Heart right ventricle (tissue), 16 donors: ENCODE data around the gene LBHD2. TPM values are rescaled to one million over a fixed set of nuclear protein-coding genes. Genes with fewer than 3 reads are reported as not detected.

Experiments
- ATAC-seq, 8 donors: fragments of 200-7000 bp; cut with Tn5 transposase; one replicate each; pipeline ENCODE4 v1.9.1; 2020; ENCODE audit warnings: mild to moderate bottlenecking in 8 of 8, moderate library complexity in 8 of 8, moderate number of reproducible peaks in 1 of 8
- DNase-seq, 2 donors: peaks; one replicate each; pipeline ENCODE4 v3.0.0-alpha.2; 2020
- H3K27ac ChIP-seq, 10 donors: fragments of 200-600 bp; sonication (generic) in 2 of 10; one replicate each; pipeline versions ENCODE4 v1.5.0 to v1.8.0; 2020 to 2022; ENCODE audit warnings: mild to moderate bottlenecking in 3 of 10
- H3K27me3 ChIP-seq, 7 donors: fragments of 200-600 bp; one replicate each; pipeline ENCODE4 v1.8.0; 2021 to 2022; ENCODE audit warnings: mild to moderate bottlenecking in 2 of 7
- H3K36me3 ChIP-seq, 9 donors: fragments of 200-600 bp; sonication (generic) in 1 of 9; one replicate each; pipeline versions ENCODE4 v1.5.0 to v1.8.0; 2020 to 2022; ENCODE audit warnings: mild to moderate bottlenecking in 2 of 9
- H3K4me1 ChIP-seq, 9 donors: fragments of 200-600 bp; sonication (generic) in 1 of 9; one replicate each; pipeline versions ENCODE4 v1.5.0 to v1.8.0; 2020 to 2022; ENCODE audit warnings: mild to moderate bottlenecking in 4 of 9
- H3K4me3 ChIP-seq, 10 donors: fragments of 200-600 bp; sonication (generic) in 2 of 10; one replicate each; pipeline versions ENCODE4 v1.5.0 to v1.8.0; 2020 to 2022; ENCODE audit warnings: mild to moderate bottlenecking in 7 of 10, moderate library complexity in 2 of 10
- H3K9me3 ChIP-seq, 11 donors: fragments of 200-600 bp in 10 of 11; sonication (generic) in 2 of 11; one replicate each; pipeline versions ENCODE4 v1.5.0 to v1.8.0; 2013 to 2022; ENCODE audit warnings: mild to moderate bottlenecking in 2 of 11, control low read depth in 1 of 11, moderate library complexity in 1 of 11
- WGBS, 2 donors: extraction: QIAGEN DNeasy Blood & Tissue Kit; methylation state at CpG; one replicate each; pipeline ENCODE4 v1.1.7; 2013; ENCODE audit warnings: inconsistent platforms in 1 of 2; 5-methylcytosine and 5-hydroxymethylcytosine counted together
- intact Hi-C, 10 donors: fragments of 100-400 bp; cut with DNase I; formaldehyde crosslinking; loops; one replicate each; pipeline versions ENCODE4 v1.11.1 to v1.14.2; 2022
- polyA plus RNA-seq, 2 donors: library from polyadenylated mRNA; stranded (reverse); fragments of 200-250 nt; gene quantifications; one replicate each; pipeline ENCODE4 v1.2.3, GENCODE V29; 2013
- total RNA-seq, 10 donors: library from RNA; stranded (reverse); fragmentation: NEBNext Ultra II Directional in 3 of 10; extraction: Animal tissue kit (Norgen Biotek cat#: 25700) in 3 of 10; gene quantifications; one replicate each; pipeline versions ENCODE4 v1.2.1 to v1.2.4, GENCODE V29; 2021 to 2023
- TF ChIP-seq, protein P1 (sequence below), 9 donors: fragments of 200-600 bp; sonication (generic) in 2 of 9; IDR thresholded peaks; one replicate each; pipeline versions ENCODE4 v1.5.0 to v1.8.0; 2021 to 2022; ENCODE audit warnings: antibody characterized with exemption in 9 of 9, mild to moderate bottlenecking in 5 of 9, moderate library complexity in 1 of 9
- donor health status: Arrhythmogenic right ventricular cardiomyopathy.
- donor health status: ischemic (EF 13 %, LVEDD 7.1; RV severe dilation, severe dysfunction).
- donor health status: healthy with polysubstance abuse.
- donor health status: DM: no; HTN: yes; CAD: no.
- donor health status: DM: no; HTN: no; CAD: no.
- donor health status: ischemic (EF 25% LVEDD 6.9; RV normal size, moderate dysfunction).
- donor health status: ischemic (EF 25% LVEDD 5.7; RV mildly dilated, moderate dysfunction).
- donor health status: healthy.
- donor health status: DM: yes; HTN: yes; CAD: no.
- donor health status: Ischemic cardiomyopathy.
- donor health status: ischemic (EF 35%, LVEDD 5.7; RV mildly dilated, moderate dysfunction).
- donor health status: nonischemic (EF 11% LVEDD 7.7; RV severe dilation, severe dysfunction).
- donor health status: DM: yes; HTN: yes; CAD: no.
- donor health status: PGD.
- donor health status: ischemic (EF 29% LVEDD 5.4; RV normal size, mild dysfunction).
- donor health status: nonischemic (EF 23%, LVEDD 6.1; RV moderate dilation, normal function).

Gene LBHD2
- total and polyA plus RNA-seq, 12 donors = 0.19 TPM; not detected in 11

DNA sequence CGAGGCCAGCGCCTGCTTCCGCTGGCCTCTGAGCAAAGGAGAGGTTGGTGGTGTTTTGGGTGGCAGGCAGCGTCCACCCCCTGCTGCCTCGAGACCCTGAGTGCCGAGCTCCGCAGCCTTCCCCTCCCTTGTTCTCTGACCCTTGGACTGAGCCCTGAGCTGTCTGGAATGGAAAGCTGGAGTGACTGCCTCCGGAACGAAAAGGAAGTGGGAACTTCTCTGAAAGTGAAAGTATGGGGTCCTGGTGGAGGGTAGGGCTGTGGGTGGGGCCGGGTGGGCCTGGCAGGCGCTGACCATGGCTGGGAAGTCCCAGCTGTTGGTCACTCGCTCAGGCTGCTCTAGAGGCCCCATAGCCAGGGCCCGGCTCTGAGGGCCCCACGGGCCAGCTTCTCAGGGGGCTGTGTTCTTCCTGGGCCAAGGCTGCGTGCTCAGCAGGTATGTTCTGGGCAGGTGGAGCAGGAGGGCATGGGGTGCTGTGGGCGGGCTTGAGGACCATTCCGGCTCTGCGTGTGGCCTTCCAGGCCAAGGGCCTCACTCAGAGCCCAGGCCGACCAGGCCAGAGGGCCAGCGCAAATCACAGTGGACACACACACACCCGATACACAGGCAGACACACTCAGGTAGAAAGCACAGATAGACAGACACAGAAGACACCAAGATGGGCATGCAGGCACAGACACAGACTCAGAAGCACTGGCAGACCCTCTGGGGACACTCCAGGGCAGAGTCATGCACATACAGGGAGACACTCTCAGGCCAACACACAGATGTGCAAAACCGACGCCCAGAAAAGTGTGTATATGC, 10.6 kb downstream of the LBHD2 start, which contains the start of gene EXOC3L4:
EXOC3L4 (plus strand) TSS at position 320 of the 804 bp plus-strand sequence. CDS start 5,495 bp downstream, outside the sequence.
- peak within 1 kb of the TSS in 6 of 10 donors; percentile 1 to 35 (median 18) for H3K4me3 ChIP-seq

DNA sequence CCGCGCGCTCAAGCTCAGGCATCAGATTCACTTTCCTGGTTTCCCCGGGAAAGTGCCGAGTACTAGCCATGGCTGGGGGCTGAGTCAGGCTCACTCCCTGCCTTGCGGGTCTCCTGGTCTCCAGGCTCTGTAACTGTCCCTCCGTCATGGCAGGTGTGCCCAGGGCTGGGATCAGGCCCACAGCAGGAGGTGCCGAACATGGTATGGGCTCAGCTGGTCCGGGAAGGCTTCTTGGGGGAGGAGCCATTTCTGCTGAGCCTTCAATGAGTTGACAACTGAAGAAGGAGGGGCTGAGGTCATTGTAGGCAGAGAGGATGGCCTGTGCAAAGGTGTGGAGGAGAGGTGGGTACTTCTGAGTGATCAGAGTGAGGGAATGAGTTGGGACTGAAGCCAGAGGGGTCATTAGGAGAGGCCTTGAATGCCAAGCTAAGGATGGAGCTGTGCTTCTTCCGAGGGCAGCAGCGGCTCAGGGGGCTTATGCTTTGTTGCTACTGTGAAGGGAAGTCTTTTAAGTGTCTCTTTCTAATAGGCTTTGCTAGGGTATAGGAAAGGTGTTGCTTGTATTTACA, 11.3 kb downstream of the LBHD2 start:
- WGBS, 2 donors = 86 to 90% methylated on average over 11 of the region's 11 CpGs
- Histone ChIP-seq H3K9me3 (peaks cover 0 to 5% (median 0%) of the 10 kb centered on the region in 11 donors), H3K27me3 (peaks cover 0 to 35% (median 27%) of the 10 kb centered on the region in 7 donors), H3K4me1 (peaks cover 0 to 27% (median 12%) of the 10 kb centered on the region in 9 donors), H3K36me3 (no peaks in the 10 kb centered on the region), H3K27ac (peak overlapping the region in 4 of 10 donors; percentile 52 to 79 (median 58)), H3K4me3 (no peak overlapping the region)
- TF ChIP-seq, protein P1, sequence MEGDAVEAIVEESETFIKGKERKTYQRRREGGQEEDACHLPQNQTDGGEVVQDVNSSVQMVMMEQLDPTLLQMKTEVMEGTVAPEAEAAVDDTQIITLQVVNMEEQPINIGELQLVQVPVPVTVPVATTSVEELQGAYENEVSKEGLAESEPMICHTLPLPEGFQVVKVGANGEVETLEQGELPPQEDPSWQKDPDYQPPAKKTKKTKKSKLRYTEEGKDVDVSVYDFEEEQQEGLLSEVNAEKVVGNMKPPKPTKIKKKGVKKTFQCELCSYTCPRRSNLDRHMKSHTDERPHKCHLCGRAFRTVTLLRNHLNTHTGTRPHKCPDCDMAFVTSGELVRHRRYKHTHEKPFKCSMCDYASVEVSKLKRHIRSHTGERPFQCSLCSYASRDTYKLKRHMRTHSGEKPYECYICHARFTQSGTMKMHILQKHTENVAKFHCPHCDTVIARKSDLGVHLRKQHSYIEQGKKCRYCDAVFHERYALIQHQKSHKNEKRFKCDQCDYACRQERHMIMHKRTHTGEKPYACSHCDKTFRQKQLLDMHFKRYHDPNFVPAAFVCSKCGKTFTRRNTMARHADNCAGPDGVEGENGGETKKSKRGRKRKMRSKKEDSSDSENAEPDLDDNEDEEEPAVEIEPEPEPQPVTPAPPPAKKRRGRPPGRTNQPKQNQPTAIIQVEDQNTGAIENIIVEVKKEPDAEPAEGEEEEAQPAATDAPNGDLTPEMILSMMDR (IDR thresholded peaks at IDR 0.05) = no peak
- intact Hi-C loops = loop anchor here in 2 of 10 donors (5.0 to 10.0 kb wide), 2 partner anchors 92 to 400 kb away; no protein-coding TSS in a partner anchor
- DNase-seq (no peak), ATAC-seq (no peak)

More for the DNA sequence above, 10.6 kb downstream of the LBHD2 start, which contains the start of gene EXOC3L4:
- Histone ChIP-seq H3K4me1 (peaks cover 0 to 27% (median 12%) of the 10 kb centered on the region in 9 donors), H3K36me3 (no peaks in the 10 kb centered on the region), H3K9me3 (peaks cover 0 to 5% (median 0%) of the 10 kb centered on the region in 11 donors), H3K27me3 (peaks cover 0 to 28% (median 20%) of the 10 kb centered on the region in 7 donors), H3K27ac (peak within 1 kb of the TSS in 9 of 10 donors; percentile 48 to 79 (median 57))
- WGBS, 2 donors = 71 to 76% methylated on average over 23 of the region's 23 CpGs
- intact Hi-C loops = loop anchor here in 2 of 10 donors (5.0 to 10.0 kb wide), 2 partner anchors 93 to 400 kb away; no protein-coding TSS in a partner anchor
- TF ChIP-seq, protein P1 (IDR thresholded peaks at IDR 0.05) = no peak
- DNase-seq = peak in 1 of 2 donors; percentile 18
- peak in 7 of 8 donors; percentile 13 to 51 (median 34) for ATAC-seq

DNA sequence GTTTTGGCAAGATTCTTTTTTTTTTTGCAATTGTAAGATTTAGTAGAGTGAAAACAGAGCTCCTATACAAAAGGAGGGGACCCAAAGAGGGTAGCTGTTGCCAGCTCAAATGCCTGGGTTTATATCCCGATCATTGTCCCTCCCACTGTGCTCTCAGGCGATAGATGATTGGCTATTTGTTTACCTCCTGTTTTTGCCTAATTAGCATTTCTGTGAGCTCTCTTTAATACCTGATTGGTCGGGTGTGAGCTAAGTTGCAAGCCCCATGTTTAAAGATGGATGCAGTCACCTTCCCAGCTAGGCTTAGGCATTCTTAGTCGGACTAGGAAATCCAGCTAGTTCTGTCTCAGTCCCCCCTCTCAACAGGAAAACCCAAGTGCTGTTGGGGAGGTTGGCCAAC, 12.4 kb downstream of the LBHD2 start:
- Histone ChIP-seq H3K9me3 (peaks cover 0 to 5% (median 0%) of the 10 kb centered on the region in 11 donors), H3K4me1 (peaks cover 0 to 21% (median 5%) of the 10 kb centered on the region in 9 donors), H3K27ac (no peak overlapping the region), H3K27me3 (peaks cover under 1 to 38% (median 25%) of the 10 kb centered on the region in 7 donors), H3K4me3 (no peak overlapping the region), H3K36me3 (no peaks in the 10 kb centered on the region)
- WGBS, 2 donors = 68 to 80% methylated on average over 4 of the region's 4 CpGs
- ATAC-seq (no peak), DNase-seq (no peak)
- intact Hi-C loops = loop anchor here in 2 of 10 donors (5.0 to 10.0 kb wide), 2 partner anchors 91 to 402 kb away; no protein-coding TSS in a partner anchor
- TF ChIP-seq, protein P1 (IDR thresholded peaks at IDR 0.05) = no peak
